NCI-H524 (cell line): ENCODE measurements around the gene IRF9.

Experiments
- DNase-seq, 2 experiments: peaks; one replicate each; lab custom pipeline; 2025; lab: John Stamatoyannopoulos, UW

IRF9 gene

DNA sequence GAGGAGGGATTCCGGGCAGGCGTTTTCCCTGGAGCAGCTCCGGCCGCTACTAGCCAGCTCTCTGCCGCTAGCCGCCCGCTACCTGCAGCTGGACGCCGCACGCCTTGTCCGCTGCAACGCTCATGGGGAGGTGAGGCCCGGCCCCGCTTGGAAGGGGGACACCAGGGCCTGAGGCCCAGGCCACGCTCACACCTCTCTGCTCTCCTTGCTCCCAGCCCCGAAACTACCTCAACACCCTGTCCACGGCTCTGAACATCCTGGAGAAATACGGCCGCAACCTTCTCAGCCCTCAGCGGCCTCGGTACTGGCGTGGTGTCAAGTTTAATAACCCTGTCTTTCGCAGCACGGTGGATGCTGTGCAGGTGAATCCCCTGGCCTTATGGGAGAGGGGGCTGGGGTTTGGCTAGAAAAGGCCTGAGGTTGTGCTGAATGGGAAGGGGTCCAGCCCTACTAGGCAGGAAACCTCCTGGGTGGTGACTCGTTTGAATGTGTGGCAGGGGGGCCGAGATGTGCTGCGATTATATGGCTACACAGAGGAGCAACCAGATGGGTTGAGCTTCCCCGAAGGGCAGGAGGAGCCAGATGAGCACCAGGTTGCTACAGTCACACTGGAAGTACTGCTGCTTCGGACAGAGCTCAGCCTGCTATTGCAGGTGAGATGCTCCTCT lies 13.2 kb upstream of the IRF9 start:
- DNase-seq = no peak

DNA sequence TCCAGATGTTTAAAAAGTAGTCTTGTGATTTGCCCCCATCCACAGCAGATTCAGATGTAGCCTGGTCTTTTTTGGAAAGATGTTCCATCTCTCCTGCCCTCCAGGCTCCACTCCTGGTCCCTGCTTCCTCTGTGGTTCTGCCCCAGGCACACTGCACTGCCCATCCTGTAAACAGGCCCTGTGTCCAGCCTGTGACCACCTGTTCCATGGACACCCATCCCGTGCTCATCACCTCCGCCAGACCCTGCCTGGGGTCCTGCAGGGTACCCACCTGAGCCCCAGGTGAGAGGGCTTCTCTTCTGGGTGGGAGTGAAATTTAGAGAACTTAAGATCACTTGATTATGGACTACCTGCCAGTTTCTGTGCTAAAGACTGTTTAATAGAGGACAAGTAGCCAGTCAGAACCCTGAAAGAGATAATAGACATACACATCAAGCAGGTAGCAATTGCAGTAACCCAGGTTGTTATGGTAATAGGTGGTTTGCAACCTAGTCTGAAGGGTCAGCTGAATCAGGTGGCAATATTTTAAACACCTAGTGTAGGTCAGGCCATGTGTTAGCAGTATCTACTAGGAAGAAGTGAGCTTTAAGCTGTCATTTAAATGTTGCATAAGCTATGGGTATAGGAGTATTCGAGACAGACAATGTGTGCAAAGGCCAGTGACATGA lies 11.6 kb upstream of the IRF9 start:
- no peak for DNase-seq

DNA sequence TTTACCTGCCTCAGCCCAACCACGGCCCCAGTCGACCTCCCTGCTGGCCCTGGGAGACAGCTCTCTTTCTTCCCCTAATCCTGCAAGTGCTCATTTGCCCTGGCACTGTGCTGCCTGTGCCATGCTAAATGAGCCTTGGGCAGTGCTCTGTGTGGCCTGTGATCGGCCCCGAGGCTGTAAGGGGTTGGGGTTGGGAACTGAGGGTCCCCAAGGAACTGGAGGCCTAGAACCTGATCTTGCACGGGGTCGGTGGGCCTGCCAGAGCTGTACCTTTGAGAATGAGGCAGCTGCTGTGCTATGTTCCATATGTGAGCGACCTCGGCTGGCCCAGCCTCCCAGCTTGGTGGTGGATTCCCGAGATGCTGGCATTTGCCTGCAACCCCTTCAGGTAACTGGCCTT lies 11.0 kb upstream of the IRF9 start:
- no peak for DNase-seq

DNA sequence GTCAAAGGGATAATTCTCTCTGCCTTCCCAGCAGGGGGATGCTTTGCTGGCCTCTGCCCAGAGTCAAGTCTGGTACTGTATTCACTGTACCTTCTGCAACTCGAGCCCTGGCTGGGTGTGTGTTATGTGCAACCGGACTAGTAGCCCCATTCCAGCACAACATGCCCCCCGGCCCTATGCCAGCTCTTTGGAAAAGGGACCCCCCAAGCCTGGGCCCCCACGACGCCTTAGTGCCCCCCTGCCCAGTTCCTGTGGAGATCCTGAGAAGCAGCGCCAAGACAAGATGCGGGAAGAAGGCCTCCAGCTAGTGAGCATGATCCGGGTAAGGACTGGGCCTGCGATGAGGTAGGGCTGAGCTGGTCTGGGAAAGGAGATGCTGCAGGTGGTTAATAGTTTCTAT lies 10.5 kb upstream of the IRF9 start:
- no peak for DNase-seq

DNA sequence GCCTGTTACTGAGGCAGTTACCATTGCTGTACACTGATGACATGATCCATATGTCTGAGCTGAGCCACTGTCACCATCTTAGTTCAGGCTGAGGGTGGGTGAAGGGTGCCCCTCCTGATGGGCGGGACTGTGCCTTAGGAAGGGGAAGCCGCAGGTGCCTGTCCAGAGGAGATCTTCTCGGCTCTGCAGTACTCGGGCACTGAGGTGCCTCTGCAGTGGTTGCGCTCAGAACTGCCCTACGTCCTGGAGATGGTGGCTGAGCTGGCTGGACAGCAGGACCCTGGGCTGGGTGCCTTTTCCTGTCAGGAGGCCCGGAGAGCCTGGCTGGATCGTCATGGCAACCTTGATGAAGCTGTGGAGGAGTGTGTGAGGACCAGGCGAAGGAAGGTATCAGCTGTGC lies 10.1 kb upstream of the IRF9 start:
- DNase-seq = no peak

DNA sequence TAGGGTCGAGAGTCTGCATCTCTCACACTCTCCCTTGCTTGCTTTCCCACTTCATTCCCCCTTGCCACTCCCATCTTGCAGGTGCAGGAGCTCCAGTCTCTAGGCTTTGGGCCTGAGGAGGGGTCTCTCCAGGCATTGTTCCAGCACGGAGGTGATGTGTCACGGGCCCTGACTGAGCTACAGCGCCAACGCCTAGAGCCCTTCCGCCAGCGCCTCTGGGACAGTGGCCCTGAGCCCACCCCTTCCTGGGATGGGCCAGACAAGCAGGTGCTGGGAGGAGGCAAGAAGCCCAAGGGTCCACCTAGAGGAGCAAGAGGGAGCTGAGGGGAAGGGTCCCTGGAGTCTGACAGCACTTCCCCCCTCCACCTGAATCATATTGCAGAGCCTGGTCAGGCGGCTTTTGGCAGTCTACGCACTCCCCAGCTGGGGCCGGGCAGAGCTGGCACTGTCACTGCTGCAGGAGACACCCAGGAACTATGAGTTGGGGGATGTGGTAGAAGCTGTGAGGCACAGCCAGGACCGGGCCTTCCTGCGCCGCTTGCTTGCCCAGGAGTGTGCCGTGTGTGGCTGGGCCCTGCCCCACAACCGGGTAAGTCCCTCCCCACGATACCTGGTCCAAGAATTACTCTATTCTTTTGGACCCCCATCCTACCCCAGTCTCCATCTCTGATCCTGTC lies 9.5 kb upstream of the IRF9 start:
- DNase-seq = no peak

DNA sequence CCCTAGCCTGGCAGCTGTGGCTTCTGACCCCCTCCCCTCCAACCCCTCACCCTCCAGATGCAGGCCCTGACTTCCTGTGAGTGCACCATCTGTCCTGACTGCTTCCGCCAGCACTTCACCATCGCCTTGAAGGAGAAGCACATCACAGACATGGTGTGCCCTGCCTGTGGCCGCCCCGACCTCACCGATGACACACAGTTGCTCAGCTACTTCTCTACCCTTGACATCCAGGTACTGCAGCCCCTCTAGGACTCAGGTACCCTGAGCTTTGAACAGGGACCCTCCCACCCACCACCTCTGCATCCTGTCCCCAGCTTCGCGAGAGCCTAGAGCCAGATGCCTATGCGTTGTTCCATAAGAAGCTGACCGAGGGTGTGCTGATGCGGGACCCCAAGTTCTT lies 6.0 kb upstream of the IRF9 start:
- peak; percentile 48 to 79 for DNase-seq

DNA sequence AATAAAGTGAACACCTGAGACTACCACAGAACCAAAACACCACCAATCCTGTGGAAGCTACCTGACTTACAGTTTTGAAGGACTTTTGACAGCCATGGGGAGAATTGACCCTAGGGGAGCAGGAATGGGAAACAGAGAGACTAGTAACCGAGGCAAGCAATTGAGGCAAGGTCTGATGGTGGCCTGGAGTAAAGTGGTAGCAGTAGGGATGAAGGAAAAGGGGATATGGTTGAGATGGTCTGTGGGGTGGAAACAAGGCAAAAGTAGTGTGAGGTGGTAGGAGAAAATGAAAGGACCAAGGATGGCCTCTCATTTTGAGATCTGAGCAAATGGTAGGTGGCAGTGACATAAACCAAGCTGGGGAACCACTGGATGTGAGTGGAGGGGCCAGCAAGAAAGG lies 4.2 kb upstream of the IRF9 start:
- no peak for DNase-seq

DNA sequence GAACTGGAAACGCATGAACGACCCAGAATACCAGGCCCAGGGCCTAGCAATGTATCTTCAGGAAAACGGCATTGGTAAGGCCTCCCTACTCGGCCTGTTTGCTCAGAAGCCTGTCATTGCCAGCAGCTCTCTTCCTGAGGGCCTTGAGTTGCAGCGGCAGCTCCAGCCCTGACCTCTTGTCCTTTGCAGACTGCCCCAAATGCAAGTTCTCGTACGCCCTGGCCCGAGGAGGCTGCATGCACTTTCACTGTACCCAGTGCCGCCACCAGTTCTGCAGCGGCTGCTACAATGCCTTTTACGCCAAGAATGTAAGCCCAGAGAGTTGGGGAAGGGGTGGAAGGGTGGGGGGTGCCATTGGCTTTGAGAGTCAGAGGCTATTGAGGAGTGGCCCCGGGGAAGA lies 3.7 kb upstream of the IRF9 start:
- DNase-seq = no peak

DNA sequence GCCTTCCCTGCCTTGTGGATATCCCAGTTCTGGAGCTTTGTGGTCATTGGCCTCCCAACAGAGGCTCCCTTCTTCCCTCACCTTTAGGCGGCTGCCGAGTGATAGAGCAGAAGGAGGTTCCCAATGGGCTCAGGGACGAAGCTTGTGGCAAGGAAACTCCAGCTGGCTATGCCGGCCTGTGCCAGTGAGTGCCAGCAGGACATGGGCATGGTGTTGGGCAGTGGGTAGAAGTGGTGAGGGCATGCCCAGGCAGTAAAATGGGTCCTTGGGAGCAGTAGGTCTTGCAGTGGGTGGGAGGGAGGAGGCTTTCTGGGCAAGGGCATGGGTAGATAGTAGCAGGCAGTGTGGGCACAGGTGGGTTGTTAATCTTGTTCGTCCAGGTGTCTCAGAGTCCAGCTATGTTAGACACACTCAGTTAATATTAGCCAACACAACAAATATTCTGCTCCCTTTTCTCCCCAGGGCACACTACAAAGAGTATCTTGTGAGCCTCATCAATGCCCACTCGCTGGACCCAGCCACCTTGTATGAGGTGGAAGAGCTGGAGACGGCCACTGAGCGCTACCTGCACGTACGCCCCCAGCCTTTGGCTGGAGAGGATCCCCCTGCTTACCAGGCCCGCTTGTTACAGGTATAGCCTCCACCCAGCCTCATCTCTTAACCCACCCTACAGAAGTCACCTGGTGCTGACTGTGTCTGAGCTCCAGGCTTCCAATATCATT lies 1.1 kb upstream of the IRF9 start:
- no peak for DNase-seq

DNA sequence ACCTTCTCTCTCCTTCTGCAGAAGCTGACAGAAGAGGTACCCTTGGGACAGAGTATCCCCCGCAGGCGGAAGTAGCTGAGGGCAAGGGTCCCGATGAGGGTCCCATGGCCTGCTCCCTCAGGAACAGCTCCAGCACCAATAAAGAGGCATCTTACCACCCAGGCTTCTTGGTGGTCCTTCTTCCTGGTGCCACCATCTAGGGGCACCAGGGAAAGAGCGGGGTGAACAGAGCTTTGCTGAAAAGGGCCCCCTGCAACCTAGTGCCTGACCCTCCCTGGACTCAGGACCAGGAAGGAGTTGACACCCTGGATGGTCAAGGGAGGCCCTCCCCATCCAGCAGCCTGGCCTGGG lies 591 bp upstream of the IRF9 start:
- no peak for DNase-seq

DNA sequence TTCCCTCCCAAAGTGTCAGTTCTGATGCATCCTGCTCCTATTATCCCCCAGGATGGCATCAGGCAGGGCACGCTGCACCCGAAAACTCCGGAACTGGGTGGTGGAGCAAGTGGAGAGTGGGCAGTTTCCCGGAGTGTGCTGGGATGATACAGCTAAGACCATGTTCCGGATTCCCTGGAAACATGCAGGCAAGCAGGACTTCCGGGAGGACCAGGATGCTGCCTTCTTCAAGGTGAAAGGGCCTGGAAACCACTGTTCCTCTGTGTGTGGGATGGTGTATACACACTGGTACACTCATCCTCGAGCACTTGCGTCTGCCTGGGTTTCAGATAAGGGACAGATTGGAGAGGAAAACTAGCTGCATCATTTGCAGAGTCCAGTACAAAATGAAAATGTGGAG lies 1.0 kb downstream of the IRF9 start:
- no peak for DNase-seq

DNA sequence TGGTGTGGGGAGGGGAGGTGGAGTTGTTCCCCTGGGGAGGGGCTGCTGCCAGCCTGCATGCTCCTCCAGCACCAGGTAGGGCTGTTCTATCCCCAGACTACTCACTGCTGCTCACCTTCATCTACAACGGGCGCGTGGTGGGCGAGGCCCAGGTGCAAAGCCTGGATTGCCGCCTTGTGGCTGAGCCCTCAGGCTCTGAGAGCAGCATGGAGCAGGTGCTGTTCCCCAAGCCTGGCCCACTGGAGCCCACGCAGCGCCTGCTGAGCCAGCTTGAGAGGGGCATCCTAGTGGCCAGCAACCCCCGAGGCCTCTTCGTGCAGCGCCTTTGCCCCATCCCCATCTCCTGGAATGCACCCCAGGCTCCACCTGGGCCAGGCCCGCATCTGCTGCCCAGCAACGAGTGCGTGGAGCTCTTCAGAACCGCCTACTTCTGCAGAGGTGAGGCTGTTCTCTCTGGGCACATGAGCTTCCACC lies 3.5 kb downstream of the IRF9 start:
- no peak for DNase-seq

DNA sequence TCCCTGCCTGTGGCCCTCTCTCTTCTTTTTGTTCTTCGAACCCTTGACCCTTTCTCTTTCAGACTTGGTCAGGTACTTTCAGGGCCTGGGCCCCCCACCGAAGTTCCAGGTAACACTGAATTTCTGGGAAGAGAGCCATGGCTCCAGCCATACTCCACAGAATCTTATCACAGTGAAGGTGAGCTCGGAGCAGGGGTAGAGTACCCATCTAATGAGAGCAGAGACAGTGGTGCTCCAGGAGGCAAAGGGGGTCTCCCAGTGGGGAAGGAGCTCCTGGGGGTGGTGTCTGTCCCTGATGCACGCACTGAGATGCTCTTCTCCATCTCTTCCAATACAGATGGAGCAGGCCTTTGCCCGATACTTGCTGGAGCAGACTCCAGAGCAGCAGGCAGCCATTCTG lies 4.7 kb downstream of the IRF9 start:
- DNase-seq = no peak

DNA sequence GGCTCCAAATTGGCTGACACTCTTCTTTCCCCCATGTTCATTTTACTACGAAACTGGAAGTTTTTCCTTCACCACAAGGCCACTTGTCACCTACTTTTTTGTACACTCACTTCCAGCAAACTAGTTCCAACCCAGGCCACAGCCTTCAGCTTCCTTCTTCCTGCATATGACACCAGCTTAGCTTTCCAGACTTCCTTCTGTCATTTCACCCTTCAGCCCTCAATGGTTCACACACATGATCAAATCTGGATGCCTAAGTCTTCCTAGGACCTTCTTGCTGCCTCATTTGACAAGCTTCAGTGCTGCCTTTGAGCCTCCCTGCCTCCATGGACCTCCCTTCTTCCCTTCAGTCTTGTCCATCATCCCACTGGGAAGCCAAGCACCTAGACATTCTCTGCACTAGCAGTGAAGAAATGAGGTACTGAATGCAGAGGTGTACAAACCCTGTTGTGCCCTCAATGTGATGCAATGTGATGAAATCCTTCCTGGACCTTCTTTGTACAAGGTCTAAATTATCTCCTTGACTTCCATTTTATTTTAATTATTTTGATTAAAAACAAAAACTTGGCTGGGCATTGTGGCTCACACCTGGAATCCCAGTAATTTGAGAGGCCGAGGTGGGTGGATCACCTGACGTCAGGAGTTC lies 6.5 kb downstream of the IRF9 start:
- no peak for DNase-seq

DNA sequence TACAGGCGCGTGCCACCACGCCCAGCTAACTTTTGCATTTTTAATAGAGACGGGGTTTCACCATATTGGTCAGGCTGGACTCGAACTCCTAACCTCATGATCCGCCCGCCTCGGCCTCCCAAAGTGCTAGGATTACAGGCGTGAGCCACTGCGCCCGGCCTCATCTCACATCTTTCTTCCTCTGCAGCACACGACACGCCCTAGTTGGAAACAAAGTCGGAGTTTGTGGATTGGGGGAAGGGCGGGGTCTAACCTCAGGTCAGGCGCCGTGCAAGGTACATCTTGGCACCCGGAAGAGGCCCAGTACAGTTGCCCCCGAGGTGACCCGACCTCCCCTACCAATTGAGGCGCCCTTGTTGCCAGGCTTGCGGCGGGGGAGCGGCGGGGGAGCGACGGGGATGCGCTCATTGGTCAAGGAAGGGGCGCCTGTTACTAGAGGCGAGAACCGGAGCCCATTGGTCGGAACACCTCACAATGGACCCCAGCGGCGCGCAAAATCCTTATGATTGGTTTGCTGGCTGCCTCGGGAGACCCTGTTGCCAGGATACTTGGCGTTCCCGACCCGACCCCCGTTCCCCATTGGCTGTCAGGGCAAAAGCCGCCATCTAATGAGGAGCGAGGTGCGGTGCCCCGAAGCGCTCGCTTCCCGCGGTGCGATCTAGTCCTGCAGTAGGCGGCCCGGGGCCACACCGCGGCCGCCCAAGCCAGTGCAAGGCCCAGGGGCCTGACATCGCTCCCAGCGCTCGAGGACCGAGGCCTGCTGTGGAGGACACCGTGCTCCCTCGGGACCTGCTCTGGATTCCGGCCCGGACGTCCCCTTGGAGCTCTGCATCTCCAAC lies 10.6 kb downstream of the IRF9 start, which contains the start of gene REC8:
Gene REC8 (plus strand): TSS at position 659 of the 839 bp plus-strand sequence. CDS start 473 bp downstream, outside the sequence.
- peak; percentile 100 for DNase-seq

DNA sequence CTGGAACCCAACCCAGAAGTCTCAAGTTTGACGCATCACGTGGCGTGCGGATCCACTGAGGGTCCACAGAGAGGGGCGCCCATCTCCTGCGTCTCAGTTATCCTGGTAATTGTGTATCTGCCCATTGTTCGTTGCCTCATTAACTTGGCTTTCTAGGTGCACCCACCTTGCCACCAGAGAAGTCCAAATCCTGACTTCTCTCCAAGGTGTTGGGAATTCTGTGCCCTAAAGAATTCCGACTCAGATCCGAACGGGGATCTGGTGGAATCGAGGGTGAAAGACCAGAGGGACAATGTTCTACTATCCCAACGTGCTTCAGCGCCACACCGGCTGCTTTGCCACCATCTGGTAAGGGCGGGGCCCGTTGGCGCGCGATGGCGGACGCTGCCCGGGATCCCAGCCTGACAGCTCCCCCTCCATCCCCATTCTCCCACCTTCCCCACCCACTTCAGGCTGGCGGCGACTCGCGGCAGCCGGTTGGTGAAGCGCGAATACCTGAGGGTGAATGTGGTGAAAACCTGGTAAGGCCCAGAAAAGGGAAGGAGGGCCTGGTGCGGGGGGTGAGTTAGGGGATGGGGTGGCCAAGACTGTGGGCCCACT lies 11.3 kb downstream of the IRF9 start:
- DNase-seq = peak; percentile 70 to 85

DNA sequence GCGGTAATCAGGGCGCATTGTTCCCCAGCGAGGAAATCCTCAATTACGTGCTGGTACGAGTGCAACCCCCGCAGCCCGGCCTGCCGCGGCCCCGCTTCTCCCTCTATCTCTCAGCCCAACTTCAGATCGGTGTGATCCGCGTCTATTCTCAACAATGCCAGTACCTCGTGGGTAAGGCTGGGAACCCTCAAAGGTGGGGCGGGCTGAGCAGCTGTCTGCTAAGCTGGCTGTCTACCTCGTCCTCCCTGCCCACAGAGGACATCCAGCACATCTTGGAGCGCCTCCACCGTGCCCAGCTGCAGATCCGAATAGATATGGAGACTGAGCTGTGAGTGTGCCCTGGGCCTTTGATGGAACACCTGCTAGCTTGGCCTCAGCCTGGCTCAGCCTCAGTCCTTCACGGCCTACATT lies 11.8 kb downstream of the IRF9 start:
- peak in 1 of 2 experiments; percentile 41 for DNase-seq

DNA sequence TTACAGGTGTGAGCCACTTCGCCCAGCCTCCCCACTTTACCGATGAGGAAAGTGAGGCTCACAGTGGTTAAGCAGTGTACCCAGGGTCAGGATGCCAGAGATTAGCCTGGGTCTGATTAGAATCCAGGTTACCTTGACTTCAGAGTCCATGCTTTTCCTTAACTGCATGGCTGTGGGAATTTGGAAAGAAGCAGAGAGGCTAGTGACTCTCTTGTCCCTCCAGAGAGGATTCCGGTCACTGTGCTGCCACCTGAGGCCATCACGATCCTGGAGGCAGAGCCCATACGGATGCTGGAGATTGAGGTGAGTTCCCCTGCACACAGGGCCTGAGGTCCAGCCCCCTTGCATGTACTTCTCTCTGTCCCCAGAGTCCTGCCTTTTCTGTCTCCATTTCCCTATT lies 15.5 kb downstream of the IRF9 start:
- no peak for DNase-seq

DNA sequence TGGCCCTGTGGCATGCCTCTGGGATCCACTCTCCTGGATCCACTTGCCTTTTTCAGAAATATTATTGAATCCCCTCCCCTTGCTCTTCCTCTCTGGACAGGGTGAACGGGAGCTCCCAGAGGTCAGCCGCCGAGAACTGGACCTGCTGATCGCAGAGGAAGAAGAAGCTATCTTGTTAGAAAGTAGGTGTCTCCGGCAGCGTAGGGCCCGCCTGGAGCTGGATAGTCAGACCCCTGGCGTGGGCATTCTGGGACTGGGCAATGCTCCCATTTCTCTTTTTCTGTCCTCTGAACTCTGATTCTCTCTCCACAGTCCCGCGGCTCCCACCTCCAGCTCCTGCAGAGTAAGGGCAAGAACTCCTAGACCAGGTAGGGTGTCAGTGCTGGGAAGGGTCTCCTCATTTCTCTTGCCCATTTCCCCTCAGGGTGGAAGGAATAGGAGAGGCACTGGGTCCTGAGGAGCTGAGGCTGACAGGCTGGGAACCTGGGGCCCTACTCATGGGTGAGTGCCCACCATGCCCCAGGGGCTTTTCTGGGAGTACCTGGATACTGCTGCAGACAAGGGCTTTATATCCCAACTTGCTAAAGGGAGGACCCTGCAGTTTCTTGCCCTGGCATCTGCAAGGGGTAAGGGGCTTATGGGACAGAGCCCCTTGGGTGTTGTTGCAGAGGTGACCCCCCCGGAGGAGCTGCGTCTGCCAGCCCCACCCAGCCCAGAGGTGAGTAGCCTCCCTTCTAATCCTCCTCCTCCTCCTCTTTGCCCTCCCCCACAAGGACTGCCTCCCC lies 16.2 kb downstream of the IRF9 start:
- no peak for DNase-seq
